GM23338 (cell line): ENCODE measurements around the gene MYO1F. TPM values are rescaled to one million over a fixed set of nuclear protein-coding genes. Genes with fewer than 3 reads are reported as not detected.

Source experiments
- ATAC-seq: fragments of 200-7000 bp; cut with Tn5 transposase; 3 replicates; pipeline ENCODE4 v1.9.1; 2020
- DNase-seq: peaks from one replicate; pipeline ENCODE4 v3.0.0-alpha.2; 2015; ENCODE audit warnings: low spot score
- H2AFZ ChIP-seq: fragments of 200-600 bp; sonication (generic); 2 replicates; pipeline ENCODE4 v1.8.0; 2016; ENCODE audit warnings: antibody characterized with exemption, mild to moderate bottlenecking, moderate library complexity
- H3F3A ChIP-seq: fragments of 200-600 bp; sonication (generic); replicated peaks from 2 replicates; pipeline ENCODE4 v1.8.0; 2017; ENCODE audit warnings: antibody characterized with exemption, mixed run types, low read depth
- H3K27ac ChIP-seq: fragments of 200-600 bp; sonication (generic); 2 replicates; pipeline ENCODE4 v1.6.1; 2016; ENCODE audit warnings: low read depth
- H3K27me3 ChIP-seq: fragments of 200-600 bp; sonication (generic); 2 replicates; pipeline ENCODE4 v1.8.0; 2016; ENCODE audit warnings: mild to moderate bottlenecking, mixed run types, moderate library complexity; ENCODE audit not compliant: insufficient read depth
- H3K36me3 ChIP-seq: fragments of 200-600 bp; sonication (generic); 2 replicates; pipeline ENCODE4 v1.8.0; 2016; ENCODE audit warnings: mild to moderate bottlenecking; ENCODE audit not compliant: insufficient read depth
- H3K4me1 ChIP-seq: fragments of 200-600 bp; sonication (generic); 2 replicates; pipeline ENCODE4 v1.8.0; 2016; ENCODE audit warnings: mild to moderate bottlenecking, moderate library complexity; ENCODE audit not compliant: insufficient read depth
- H3K4me2 ChIP-seq: fragments of 200-600 bp; sonication (generic); 2 replicates; pipeline ENCODE4 v1.7.1; 2017; ENCODE audit warnings: mixed run types
- H3K4me3 ChIP-seq: fragments of 200-600 bp; sonication (generic); 2 replicates; pipeline ENCODE4 v1.6.1; 2016; ENCODE audit warnings: mixed run types
- H3K79me2 ChIP-seq: fragments of 200-600 bp; sonication (generic); replicated peaks from 2 replicates; pipeline ENCODE4 v1.8.0; 2017; ENCODE audit warnings: mild to moderate bottlenecking; ENCODE audit not compliant: insufficient read depth
- H3K9me2 ChIP-seq: fragments of 200-600 bp; sonication (generic); 2 replicates; pipeline ENCODE4 v1.8.0; 2017; ENCODE audit not compliant: insufficient read depth
- H4K20me1 ChIP-seq: fragments of 200-600 bp; sonication (generic); replicated peaks from 2 replicates; pipeline ENCODE4 v1.8.0; 2017; ENCODE audit warnings: mild to moderate bottlenecking; ENCODE audit not compliant: insufficient read depth
- H3K27ac Mint-ChIP-seq: 2 replicates; pipeline ENCODE4 v1.8.0; 2020; ENCODE audit warnings: inconsistent platforms, mild to moderate bottlenecking, moderate library complexity, mixed read lengths
- H3K27me3 Mint-ChIP-seq: 3 replicates; pipeline ENCODE4 v1.8.0; 2022; ENCODE audit warnings: low read depth, mild to moderate bottlenecking, moderate library complexity, mixed read lengths, inconsistent platforms; ENCODE audit not compliant: insufficient read depth, poor library complexity
- H3K36me3 Mint-ChIP-seq: 3 replicates; pipeline ENCODE4 v1.8.0; 2021; ENCODE audit warnings: low read depth, mild to moderate bottlenecking, inconsistent platforms, moderate library complexity, mixed read lengths
- H3K4me1 Mint-ChIP-seq: 3 replicates; pipeline ENCODE4 v1.8.0; 2020; ENCODE audit warnings: mild to moderate bottlenecking, inconsistent platforms, mixed read lengths
- H3K4me3 Mint-ChIP-seq: 3 replicates; pipeline ENCODE4 v1.8.0; 2021; ENCODE audit warnings: moderate library complexity, mild to moderate bottlenecking, inconsistent platforms, mixed read lengths
- H3K9me3 Mint-ChIP-seq: 3 replicates; pipeline ENCODE4 v1.8.0; 2020; ENCODE audit warnings: moderate library complexity, mild to moderate bottlenecking, inconsistent platforms, mixed read lengths
- CREB1 ChIP-seq: fragments of 250-450 bp; sonication (Bioruptor Pico); IDR thresholded peaks from 2 replicates; pipeline ENCODE4 v1.5.0; 2020; ENCODE audit warnings: low read depth, mild to moderate bottlenecking, moderate library complexity
- CTCF ChIP-seq, 2 experiments: fragments of 200-600 bp in 1 of 2; sonication (generic) in 1 of 2; conservative IDR thresholded peaks; 2 replicates each; pipeline versions ENCODE4 v1.5.1 to v1.6.1; 2016 to 2017; ENCODE audit warnings: antibody characterized with exemption in 2 of 2, low read depth in 2 of 2, mild to moderate bottlenecking in 2 of 2, moderate library complexity in 1 of 2
- ETS1 ChIP-seq: IDR thresholded peaks from 2 replicates; pipeline ENCODE4 v1.6.1; 2016; ENCODE audit warnings: antibody characterized with exemption
- EZH2phosphoT487 ChIP-seq: fragments of 200-600 bp; sonication (generic); IDR thresholded peaks from one replicate; pipeline ENCODE4 v1.8.1; 2018; ENCODE audit warnings: antibody characterized with exemption; ENCODE audit not compliant: unreplicated experiment
- NANOG ChIP-seq: IDR thresholded peaks from 2 replicates; pipeline ENCODE4 v1.6.1; 2016; ENCODE audit warnings: antibody characterized with exemption, borderline replicate concordance
- POLR2AphosphoS5 ChIP-seq: IDR thresholded peaks from 2 replicates; pipeline ENCODE4 v1.6.1; 2016; ENCODE audit warnings: antibody characterized with exemption, low read depth
- REST ChIP-seq: IDR thresholded peaks from one replicate; pipeline ENCODE4 v1.6.1; 2018; ENCODE audit warnings: antibody characterized with exemption; ENCODE audit not compliant: unreplicated experiment
- STAT1 ChIP-seq: IDR thresholded peaks from one replicate; pipeline ENCODE4 v1.6.1; 2016; ENCODE audit warnings: antibody characterized with exemption; ENCODE audit not compliant: unreplicated experiment
- ZNF114 ChIP-seq: fragments of 250-450 bp; sonication (Bioruptor Pico); IDR thresholded peaks from 2 replicates; pipeline ENCODE4 v1.5.0; 2020; ENCODE audit warnings: mild to moderate bottlenecking, moderate library complexity
- ZNF331 ChIP-seq: fragments of 250-450 bp; sonication (Bioruptor Pico); IDR thresholded peaks from 2 replicates; pipeline ENCODE4 v1.5.0; 2020; ENCODE audit warnings: low read depth, mild to moderate bottlenecking, moderate library complexity
- polyA plus RNA-seq: library from polyadenylated mRNA; unstranded; fragments of >200 nt; fragmentation: Nextera tagmentation; extraction: Ambion mirVana; gene quantifications from 2 replicates; pipeline ENCODE4 v1.2.1, GENCODE V29; 2016
- total RNA-seq: library from RNA; depleted of rRNA; stranded (reverse); fragments of >200 nt; shearing (Covaris generic); gene quantifications from 2 replicates; pipeline ENCODE4 v1.2.3, GENCODE V29; 2014

MYO1F gene
- total and polyA plus RNA-seq, 2 experiments from 2014 or later = 3.9 to 5.7 TPM

- ATAC-seq (peak; percentile 83), DNase-seq (peak; percentile 87)
- H3K27me3 ChIP-seq = no peaks in the 10 kb centered on the region
- H3K27me3 Mint-ChIP-seq = peaks cover 27% of the 10 kb centered on the region
- peaks cover 10% of the 10 kb centered on the region for H3F3A ChIP-seq
- peaks cover 39% of the 10 kb centered on the region for H3K36me3 Mint-ChIP-seq
- H3K9me2 ChIP-seq = no peaks in the 10 kb centered on the region
- peaks cover 42% of the 10 kb centered on the region for H3K79me2 ChIP-seq
- H4K20me1 ChIP-seq = no peaks in the 10 kb centered on the region; the same call in 1 of the 2 replicates
- H3K27ac Mint-ChIP-seq = peak overlapping the region; percentile 91
- peak overlapping the region; percentile 99 for H3K4me2 ChIP-seq
- H3K4me3 ChIP-seq = peak overlapping the region; percentile 87
- H3K4me1 ChIP-seq = peaks cover 22% of the 10 kb centered on the region
- peaks cover 13% of the 10 kb centered on the region; the same call in 2 of the 3 replicates for H3K9me3 Mint-ChIP-seq
- H2AFZ ChIP-seq = no peak overlapping the region
- H3K4me1 Mint-ChIP-seq = peaks cover 31% of the 10 kb centered on the region
- peak overlapping the region; percentile 94 for H3K27ac ChIP-seq
- H3K36me3 ChIP-seq = peaks cover 9% of the 10 kb centered on the region; the same call in 1 of the 2 replicates
- peak overlapping the region; percentile 93 for H3K4me3 Mint-ChIP-seq
- TF ChIP-seq STAT1 (no peak), CTCF (conservative IDR thresholded peaks at IDR 0.05; ENCODE audit: low read depth in 2 of 2) (peak; percentile 22 to 29; a peak in 1 of 4 replicates), POLR2AphosphoS5 (peak; percentile 59)
These were observed 32.2 kb upstream of the MYO1F start for GRCh38 chr19:8609279-8610040.

- peaks cover 11% of the 10 kb centered on the region; the same call in 1 of the 2 replicates for H3K36me3 ChIP-seq
- DNase-seq = no peak
- peak overlapping the region; percentile 91 for H3K27ac Mint-ChIP-seq
- H3K4me3 ChIP-seq = peak overlapping the region; percentile 87
- H3K79me2 ChIP-seq = peaks cover 43% of the 10 kb centered on the region
- H3F3A ChIP-seq = peaks cover 10% of the 10 kb centered on the region
- peaks cover 22% of the 10 kb centered on the region for H3K4me1 ChIP-seq
- H3K4me1 Mint-ChIP-seq = peaks cover 31% of the 10 kb centered on the region
- peak overlapping the region; percentile 94 for H3K27ac ChIP-seq
- H4K20me1 ChIP-seq = no peaks in the 10 kb centered on the region; the same call in 1 of the 2 replicates
- H3K27me3 Mint-ChIP-seq = peaks cover 27% of the 10 kb centered on the region
- H3K4me3 Mint-ChIP-seq = peak overlapping the region; percentile 76
- H3K36me3 Mint-ChIP-seq = peaks cover 41% of the 10 kb centered on the region
- no peak overlapping the region for H2AFZ ChIP-seq
- H3K9me3 Mint-ChIP-seq = peaks cover 14% of the 10 kb centered on the region; the same call in 2 of the 3 replicates
- H3K27me3 ChIP-seq = no peaks in the 10 kb centered on the region
- peak overlapping the region; percentile 99 for H3K4me2 ChIP-seq
- H3K9me2 ChIP-seq = no peaks in the 10 kb centered on the region
- ATAC-seq = peak; percentile 7
- no peak for TF ChIP-seq EZH2phosphoT487
- no peak for TF ChIP-seq STAT1
- TF ChIP-seq REST = no peak
- no peak for TF ChIP-seq CTCF (conservative IDR thresholded peaks at IDR 0.05; ENCODE audit: low read depth in 2 of 2)
- no peak for TF ChIP-seq ZNF331
- no peak for TF ChIP-seq ETS1
- no peak for TF ChIP-seq CREB1
- no peak for TF ChIP-seq ZNF114 (CRISPR knock-in tag)
- TF ChIP-seq NANOG = no peak
These were observed 31.7 kb upstream of the MYO1F start for GRCh38 chr19:8608941-8609278.
